A549 (cell line): Measurements from ENCODE around the gene PARD6B.

Experiments
- EP300 ChIP-seq, 2 experiments: fragments of >200 bp; sonication (Bioruptor Twin); formaldehyde crosslinking; IDR thresholded peaks; 2 replicates in 1 of 2; 3 replicates in 1 of 2; pipeline ENCODE4 v1.6.1; 2016 to 2017
- JUN ChIP-seq, 2 experiments: fragments of >200 bp; sonication (Bioruptor Twin); formaldehyde crosslinking; IDR thresholded peaks; 2 replicates in 1 of 2; 3 replicates in 1 of 2; pipeline ENCODE4 v1.6.1; 2016 to 2017
- MAFK ChIP-seq: fragments of 450-650 bp; IDR thresholded peaks from 2 replicates; pipeline ENCODE4 v1.6.1; 2014; ENCODE audit not compliant: partially characterized antibody
- POLR2A ChIP-seq: IDR thresholded peaks from 2 replicates; pipeline ENCODE4 v1.6.1; 2012; ENCODE audit warnings: mild to moderate bottlenecking, low read length
- SMC3 ChIP-seq: fragments of >200 bp; sonication (Bioruptor Twin); formaldehyde crosslinking; IDR thresholded peaks from 3 replicates; pipeline ENCODE4 v1.6.1; 2018; ENCODE audit warnings: inconsistent platforms
- SREBF2 ChIP-seq: fragments of 450-650 bp; IDR thresholded peaks from 2 replicates; pipeline ENCODE4 v1.6.1; 2014; ENCODE audit warnings: mild to moderate bottlenecking, moderate library complexity
- ZFP36 ChIP-seq: fragments of 450-650 bp; IDR thresholded peaks from 2 replicates; pipeline ENCODE4 v1.6.1; 2014; ENCODE audit warnings: borderline replicate concordance; ENCODE audit not compliant: partially characterized antibody
- TF ChIP-seq, protein P1 (sequence below): fragments of >200 bp; sonication (Bioruptor Twin); formaldehyde crosslinking; IDR thresholded peaks from 3 replicates; pipeline ENCODE4 v1.5.1; 2016

DNA sequence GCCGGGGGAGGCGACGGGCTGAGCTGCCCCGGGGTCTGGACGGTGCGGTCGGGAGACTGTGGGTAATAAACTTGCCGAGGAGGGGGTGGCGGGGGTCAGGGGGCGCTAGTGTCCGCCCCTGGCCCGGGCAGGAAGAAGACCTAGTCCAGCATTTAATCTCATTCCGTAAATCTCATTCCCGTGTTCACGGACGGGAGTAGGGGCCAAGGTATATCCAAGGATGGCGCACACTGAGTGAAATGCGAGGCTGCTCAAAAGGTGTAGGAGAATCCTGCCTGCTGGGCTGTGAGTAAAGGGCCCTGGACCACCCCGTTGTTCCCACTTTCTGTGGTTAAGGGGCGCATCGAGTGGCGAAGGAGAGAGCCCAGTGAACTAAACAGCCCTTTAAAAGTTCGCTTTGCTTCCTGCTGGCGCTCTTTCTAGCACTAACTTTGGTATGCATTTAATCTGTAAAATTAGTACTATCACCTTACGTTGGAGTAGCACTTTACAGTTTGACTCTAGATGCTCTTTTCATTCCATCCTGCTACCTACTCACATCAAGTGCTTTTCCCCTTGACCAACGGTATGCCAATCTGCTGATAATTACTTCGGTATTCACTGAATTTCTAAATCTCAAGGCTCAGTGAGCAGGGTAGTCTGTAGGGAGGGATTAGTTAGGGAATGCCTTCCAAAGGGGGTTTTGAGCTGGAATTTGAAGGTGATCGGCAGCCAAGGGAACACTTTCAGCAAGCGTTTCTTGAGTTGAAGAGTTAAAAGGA is 730 bp downstream of the PARD6B start:
- TF ChIP-seq, protein P1, sequence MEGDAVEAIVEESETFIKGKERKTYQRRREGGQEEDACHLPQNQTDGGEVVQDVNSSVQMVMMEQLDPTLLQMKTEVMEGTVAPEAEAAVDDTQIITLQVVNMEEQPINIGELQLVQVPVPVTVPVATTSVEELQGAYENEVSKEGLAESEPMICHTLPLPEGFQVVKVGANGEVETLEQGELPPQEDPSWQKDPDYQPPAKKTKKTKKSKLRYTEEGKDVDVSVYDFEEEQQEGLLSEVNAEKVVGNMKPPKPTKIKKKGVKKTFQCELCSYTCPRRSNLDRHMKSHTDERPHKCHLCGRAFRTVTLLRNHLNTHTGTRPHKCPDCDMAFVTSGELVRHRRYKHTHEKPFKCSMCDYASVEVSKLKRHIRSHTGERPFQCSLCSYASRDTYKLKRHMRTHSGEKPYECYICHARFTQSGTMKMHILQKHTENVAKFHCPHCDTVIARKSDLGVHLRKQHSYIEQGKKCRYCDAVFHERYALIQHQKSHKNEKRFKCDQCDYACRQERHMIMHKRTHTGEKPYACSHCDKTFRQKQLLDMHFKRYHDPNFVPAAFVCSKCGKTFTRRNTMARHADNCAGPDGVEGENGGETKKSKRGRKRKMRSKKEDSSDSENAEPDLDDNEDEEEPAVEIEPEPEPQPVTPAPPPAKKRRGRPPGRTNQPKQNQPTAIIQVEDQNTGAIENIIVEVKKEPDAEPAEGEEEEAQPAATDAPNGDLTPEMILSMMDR, result no peak; the same call in 2 of the 3 replicates
- TF ChIP-seq ZFP36 (no peak), MAFK (no peak), POLR2A (no peak), JUN (IDR thresholded peaks at IDR 0.05) (no peak), SMC3 (no peak), SREBF2 (no peak), EP300 (IDR thresholded peaks at IDR 0.05) (no peak)
